Hepatocyte (in vitro differentiated cells): ENCODE results near the gene ANKRD13A. TPM values are rescaled to one million over a fixed set of nuclear protein-coding genes. Genes with fewer than 3 reads are reported as not detected.

ENCODE experiments used
- DNase-seq: peaks from one replicate; pipeline ENCODE4 v3.0.0-alpha.2; 2016; ENCODE audit warnings: low spot score
- H2AFZ ChIP-seq: fragments of 200-600 bp; sonication (generic); 2 replicates; pipeline ENCODE4 v1.6.0; 2016; ENCODE audit warnings: antibody characterized with exemption, mild to moderate bottlenecking
- H3K27ac ChIP-seq: fragments of 200-600 bp; sonication (generic); 2 replicates; pipeline ENCODE4 v1.5.1; 2016; ENCODE audit warnings: mild to moderate bottlenecking
- H3K27me3 ChIP-seq: fragments of 200-600 bp; sonication (generic); 2 replicates; pipeline ENCODE4 v1.6.1; 2016
- H3K36me3 ChIP-seq: fragments of 200-600 bp; sonication (generic); replicated peaks from 2 replicates; pipeline ENCODE4 v1.5.1; 2016; ENCODE audit warnings: low read depth; ENCODE audit not compliant: insufficient read depth
- H3K4me1 ChIP-seq: fragments of 200-600 bp; sonication (generic); 2 replicates; pipeline ENCODE4 v1.5.1; 2016; ENCODE audit warnings: mild to moderate bottlenecking, moderate library complexity; ENCODE audit not compliant: insufficient read depth
- H3K4me2 ChIP-seq: fragments of 200-600 bp; sonication (generic); 2 replicates; pipeline ENCODE4 v1.6.0; 2016
- H3K4me3 ChIP-seq: fragments of 200-600 bp; sonication (generic); 2 replicates; pipeline ENCODE4 v1.5.1; 2016; ENCODE audit warnings: mild to moderate bottlenecking
- H3K79me2 ChIP-seq: fragments of 200-600 bp; sonication (generic); 2 replicates; pipeline ENCODE4 v1.6.0; 2017; ENCODE audit warnings: mild to moderate bottlenecking
- H3K9me2 ChIP-seq: fragments of 200-600 bp; sonication (generic); replicated peaks from 2 replicates; pipeline ENCODE4 v1.6.0; 2017; ENCODE audit warnings: mild to moderate bottlenecking; ENCODE audit not compliant: insufficient read depth
- H3K9me3 ChIP-seq: fragments of 200-600 bp; sonication (generic); 2 replicates; pipeline ENCODE4 v1.5.1; 2016; ENCODE audit warnings: low read depth, mild to moderate bottlenecking
- H4K20me1 ChIP-seq: fragments of 200-600 bp; sonication (generic); 2 replicates; pipeline ENCODE4 v1.6.0; 2016; ENCODE audit warnings: mild to moderate bottlenecking; ENCODE audit not compliant: insufficient read depth, poor library complexity, severe bottlenecking
- EZH2 ChIP-seq: fragments of 200-600 bp; sonication (generic); IDR thresholded peaks from 2 replicates; pipeline ENCODE4 v1.6.1; 2016; ENCODE audit warnings: antibody characterized with exemption, mild to moderate bottlenecking, borderline replicate concordance
- EZH2phosphoT487 ChIP-seq: fragments of 200-600 bp; sonication (generic); IDR thresholded peaks from one replicate; pipeline ENCODE4 v1.6.1; 2018; ENCODE audit warnings: antibody characterized with exemption, mild to moderate bottlenecking, low read depth, moderate library complexity; ENCODE audit not compliant: unreplicated experiment, severe bottlenecking
- WGBS: methylation state at CpG from one replicate; pipeline ENCODE4 v1.1.6; 2016; ENCODE audit warnings: low lambda C conversion rate; ENCODE audit errors: missing lambda C conversion rate; 5-methylcytosine and 5-hydroxymethylcytosine counted together
- polyA plus RNA-seq: library from polyadenylated mRNA; unstranded; fragments of >200 nt; fragmentation: Nextera tagmentation; extraction: Ambion mirVana; gene quantifications from 2 replicates; pipeline ENCODE4 v1.2.1, GENCODE V29; 2016
- total RNA-seq: library from RNA; depleted of rRNA; stranded (reverse); fragments of >200 nt; gene quantifications from 2 replicates; pipeline ENCODE4 v1.2.3, GENCODE V29; 2014
- TF ChIP-seq, protein P1 (sequence below): fragments of 200-600 bp; sonication (generic); IDR thresholded peaks from 2 replicates; pipeline ENCODE4 v1.5.1; 2016; ENCODE audit warnings: antibody characterized with exemption, mild to moderate bottlenecking; ENCODE audit not compliant: poor library complexity

The ANKRD13A gene
- total and polyA plus RNA-seq, 2 experiments from 2014 or later = 13.2 to 55.3 TPM

DNA sequence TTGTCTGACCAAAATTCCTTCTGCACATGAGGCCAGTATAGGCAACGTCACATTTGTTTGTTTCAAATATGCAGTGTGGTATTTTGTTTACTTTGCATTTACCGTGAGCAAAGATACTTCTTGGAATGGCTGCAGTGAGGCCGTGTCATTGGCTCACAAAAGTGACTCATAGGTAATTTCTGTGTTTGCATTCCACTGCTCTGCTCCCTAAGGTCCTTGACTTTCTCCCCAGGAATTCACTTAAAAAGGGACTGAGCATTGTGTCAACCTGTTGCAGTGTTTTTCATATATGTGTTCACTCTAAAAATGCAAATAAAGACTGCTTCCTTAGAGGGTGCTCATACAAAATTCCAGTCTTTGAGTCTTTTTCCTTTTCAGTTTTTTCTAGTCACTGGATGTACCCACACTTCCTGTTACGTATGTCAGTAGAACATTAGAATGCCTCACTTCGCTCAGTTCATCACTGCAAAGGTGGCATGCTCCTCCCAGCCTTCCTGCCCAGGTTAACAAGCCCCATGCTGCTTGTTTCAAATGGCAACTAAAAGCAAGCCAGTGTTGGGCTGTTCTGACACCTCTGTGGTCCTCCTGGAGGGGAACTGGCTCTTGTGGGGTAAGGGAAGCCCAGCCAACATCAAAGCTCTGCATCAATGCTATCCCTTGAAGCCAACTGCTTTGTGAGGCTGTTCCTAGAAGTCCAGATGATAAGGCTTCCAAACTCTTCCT is 40.0 kb downstream of the ANKRD13A start:
- peak; percentile 80 for DNase-seq
- H3K4me1 ChIP-seq = peaks cover 23% of the 10 kb centered on the region

GRCh38 chr12:110042264-110042663 is 43.0 kb downstream of the ANKRD13A start:
- 98% methylated on average over 3 of the region's 3 CpGs for WGBS
- Histone ChIP-seq H3K36me3 (no peaks in the 10 kb centered on the region), H3K27ac (no peak overlapping the region), H3K4me2 (no peak overlapping the region), H3K9me2 (no peaks in the 10 kb centered on the region), H4K20me1 (no peaks in the 10 kb centered on the region), H3K27me3 (no peaks in the 10 kb centered on the region), H3K4me1 (peaks cover 27% of the 10 kb centered on the region), H3K9me3 (no peaks in the 10 kb centered on the region), H3K4me3 (no peak overlapping the region), H2AFZ (no peak overlapping the region), H3K79me2 (peaks cover 49% of the 10 kb centered on the region)
- DNase-seq = no peak
- TF ChIP-seq EZH2 = no peak
- no peak for TF ChIP-seq EZH2phosphoT487
- TF ChIP-seq, protein P1, sequence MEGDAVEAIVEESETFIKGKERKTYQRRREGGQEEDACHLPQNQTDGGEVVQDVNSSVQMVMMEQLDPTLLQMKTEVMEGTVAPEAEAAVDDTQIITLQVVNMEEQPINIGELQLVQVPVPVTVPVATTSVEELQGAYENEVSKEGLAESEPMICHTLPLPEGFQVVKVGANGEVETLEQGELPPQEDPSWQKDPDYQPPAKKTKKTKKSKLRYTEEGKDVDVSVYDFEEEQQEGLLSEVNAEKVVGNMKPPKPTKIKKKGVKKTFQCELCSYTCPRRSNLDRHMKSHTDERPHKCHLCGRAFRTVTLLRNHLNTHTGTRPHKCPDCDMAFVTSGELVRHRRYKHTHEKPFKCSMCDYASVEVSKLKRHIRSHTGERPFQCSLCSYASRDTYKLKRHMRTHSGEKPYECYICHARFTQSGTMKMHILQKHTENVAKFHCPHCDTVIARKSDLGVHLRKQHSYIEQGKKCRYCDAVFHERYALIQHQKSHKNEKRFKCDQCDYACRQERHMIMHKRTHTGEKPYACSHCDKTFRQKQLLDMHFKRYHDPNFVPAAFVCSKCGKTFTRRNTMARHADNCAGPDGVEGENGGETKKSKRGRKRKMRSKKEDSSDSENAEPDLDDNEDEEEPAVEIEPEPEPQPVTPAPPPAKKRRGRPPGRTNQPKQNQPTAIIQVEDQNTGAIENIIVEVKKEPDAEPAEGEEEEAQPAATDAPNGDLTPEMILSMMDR = no peak

More for the DNA sequence above, 40.0 kb downstream of the ANKRD13A start:
- Histone ChIP-seq H3K27me3 (no peaks in the 10 kb centered on the region), H3K9me2 (no peaks in the 10 kb centered on the region), H4K20me1 (no peaks in the 10 kb centered on the region), H3K9me3 (no peaks in the 10 kb centered on the region), H3K27ac (peak overlapping the region; percentile 91), H2AFZ (no peak overlapping the region), H3K36me3 (no peaks in the 10 kb centered on the region), H3K4me2 (peak overlapping the region; percentile 52), H3K79me2 (peaks cover 27% of the 10 kb centered on the region), H3K4me3 (no peak overlapping the region)
- TF ChIP-seq EZH2 (no peak), EZH2phosphoT487 (no peak)
- TF ChIP-seq, protein P1 = no peak
- WGBS = 41% methylated on average over 5 of the region's 5 CpGs

DNA sequence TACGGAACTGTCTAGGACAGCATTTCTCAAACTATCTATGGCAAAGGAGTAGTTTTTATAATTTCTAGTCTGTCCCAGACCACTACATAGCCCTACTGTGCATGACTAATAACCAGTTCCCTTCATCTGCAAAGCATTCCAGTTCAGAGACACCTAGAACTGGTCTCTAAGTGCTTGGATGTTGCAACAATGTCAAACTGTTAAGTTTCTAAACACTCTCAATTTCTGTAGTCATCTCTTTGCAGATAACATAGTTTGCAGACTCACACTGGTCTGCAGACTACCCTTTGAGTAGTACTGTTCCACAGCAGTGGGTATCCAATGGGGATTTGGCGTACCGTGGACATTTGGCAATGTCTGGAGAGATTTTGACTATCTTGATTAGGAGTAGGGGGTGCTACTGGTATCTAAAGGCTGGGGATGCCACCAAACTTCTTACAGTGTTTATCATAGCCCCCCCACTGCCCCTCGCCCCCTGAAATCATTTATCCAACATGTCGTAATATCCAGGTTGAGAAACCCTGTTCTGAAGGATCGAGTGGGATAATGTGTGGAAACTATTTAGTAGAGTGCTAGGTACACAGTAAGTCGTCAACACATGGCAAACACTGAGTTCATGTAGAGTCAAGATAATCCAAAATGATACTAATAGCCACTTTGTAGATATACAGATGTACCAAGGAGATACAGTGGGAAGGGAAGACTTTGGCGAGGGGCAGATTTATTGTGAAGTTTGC is 47.4 kb downstream of the ANKRD13A start:
- H2AFZ ChIP-seq = no peak overlapping the region
- H4K20me1 ChIP-seq = no peaks in the 10 kb centered on the region
- TF ChIP-seq, protein P1 = no peak
- TF ChIP-seq EZH2phosphoT487 (no peak), EZH2 (no peak)
- no peaks in the 10 kb centered on the region for H3K36me3 ChIP-seq
- H3K27ac ChIP-seq = peak overlapping the region; percentile 78
- 86% methylated on average over 8 of the region's 8 CpGs for WGBS
- H3K9me2 ChIP-seq = no peaks in the 10 kb centered on the region
- no peaks in the 10 kb centered on the region for H3K27me3 ChIP-seq
- peak; percentile 36 for DNase-seq
- H3K4me1 ChIP-seq = peaks cover 8% of the 10 kb centered on the region
- peak overlapping the region; percentile 19 for H3K4me3 ChIP-seq
- peak overlapping the region; percentile 79 for H3K4me2 ChIP-seq
- H3K9me3 ChIP-seq = no peaks in the 10 kb centered on the region
- peaks cover 51% of the 10 kb centered on the region for H3K79me2 ChIP-seq
